Measurements from ENCODE around the gene SLC47A1.

The SLC47A1 gene

DNA sequence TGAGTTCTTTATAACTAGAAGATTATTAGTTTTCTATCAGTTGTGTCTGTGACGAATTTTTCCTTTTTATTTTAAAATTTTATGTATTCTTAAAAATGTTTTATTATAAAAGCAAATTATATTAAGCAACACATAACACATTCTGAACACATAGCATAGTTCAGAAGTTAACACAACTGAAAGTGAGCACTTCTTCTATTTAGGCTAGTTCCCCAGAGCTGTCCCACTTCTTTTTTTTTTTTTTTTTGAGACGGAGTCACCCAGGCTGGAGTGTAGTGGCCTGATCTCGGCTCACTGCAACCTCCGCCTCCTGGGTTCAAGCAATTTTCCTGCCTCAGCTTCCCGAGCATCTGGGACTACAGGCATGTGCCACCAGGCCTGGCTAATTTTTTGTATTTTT lies 77.2 kb downstream of the SLC47A1 start:
- no peak for DNase-seq

DNA sequence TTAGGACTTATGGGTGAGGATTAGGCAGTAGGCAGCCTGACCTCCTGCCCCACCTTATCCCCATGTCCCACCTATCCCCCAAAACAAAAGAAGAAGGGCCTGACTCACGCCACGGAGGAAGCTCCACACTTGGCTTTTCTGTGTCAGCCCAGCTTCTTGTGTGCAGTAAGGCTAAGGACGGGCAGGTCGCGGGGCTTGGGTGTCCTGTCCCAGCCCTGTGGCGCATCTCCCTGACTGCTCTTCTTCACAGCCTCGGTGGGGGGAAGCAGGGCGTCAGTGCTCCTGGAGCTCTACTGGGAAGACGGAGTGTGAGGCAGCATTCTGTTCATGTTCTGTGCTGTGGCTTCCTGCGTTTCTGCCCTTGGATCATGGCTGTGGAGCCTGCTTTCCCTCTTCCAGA lies 80.3 kb downstream of the SLC47A1 start:
- DNase-seq: no peak

GRCh38 chr17:19614900-19615299 lies 81.2 kb downstream of the SLC47A1 start:
- no peak for DNase-seq

- DNase-seq: no peak
Measured at GRCh38 chr17:19618015-19618414, 84.4 kb downstream of the SLC47A1 start.

- peak in 1 of 3 experiments; percentile 1 for DNase-seq
Measured at GRCh38 chr17:19619705-19620325, 86.2 kb downstream of the SLC47A1 start.

DNA sequence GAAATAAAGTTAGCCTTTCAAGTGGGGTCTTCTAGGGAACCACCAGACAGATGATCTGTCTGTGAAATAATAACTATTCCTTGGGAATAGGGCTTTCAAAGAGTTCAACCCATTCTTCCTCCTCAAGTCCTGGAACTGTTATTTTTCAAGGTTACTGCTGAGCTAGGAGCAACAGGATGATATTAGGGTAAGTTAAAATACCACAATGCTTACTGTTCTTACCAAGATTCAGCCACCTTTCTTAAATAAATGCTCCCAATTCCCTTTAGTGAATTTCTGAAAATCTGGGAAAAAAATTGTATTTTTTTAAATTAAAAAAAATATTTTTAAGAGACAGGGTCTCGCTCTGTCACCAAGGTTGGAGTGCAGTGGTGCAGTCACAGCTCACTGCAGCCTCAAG lies 88.0 kb downstream of the SLC47A1 start:
- DNase-seq: no peak

DNA sequence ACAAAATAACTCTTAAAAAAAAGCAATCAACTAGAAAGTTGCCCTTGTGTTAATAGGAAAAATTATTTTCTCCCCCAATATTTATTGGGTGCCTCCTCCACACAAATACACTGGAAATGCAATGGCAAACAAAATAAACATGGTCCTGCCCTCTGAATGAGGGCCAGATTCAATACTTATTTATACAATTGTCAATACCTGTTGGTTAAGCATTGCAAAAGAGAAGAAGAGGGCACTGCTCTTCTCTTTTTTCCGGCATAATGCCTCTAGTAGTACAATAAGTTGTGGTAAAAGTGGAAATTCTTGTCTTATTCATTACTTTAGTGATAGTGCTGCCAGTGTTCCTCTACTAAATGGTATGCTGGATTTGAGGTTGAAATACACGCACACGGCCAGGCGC lies 92.4 kb downstream of the SLC47A1 start:
- DNase-seq: no peak
